M059J (cell line): ENCODE measurements around the gene SLC22A12. TPM values are rescaled to one million over a fixed set of nuclear protein-coding genes. Genes with fewer than 3 reads are reported as not detected.
A peak's percentile ranks its signal among the peaks of the same experiment; 100 is the strongest.

Experiments
- DNase-seq: peaks from one replicate; pipeline ENCODE4 v3.0.0-alpha.2; 2012; ENCODE audit warnings: low read depth
- total RNA-seq: library from RNA; depleted of rRNA; stranded (reverse); fragments of >200 nt; shearing (Covaris generic); gene quantifications from 2 replicates; pipeline ENCODE4 v1.2.3, GENCODE V29; 2014; rRNA removed

SLC22A12 gene
- total RNA-seq, 1 experiment from 2014 or later, result not detected

DNA sequence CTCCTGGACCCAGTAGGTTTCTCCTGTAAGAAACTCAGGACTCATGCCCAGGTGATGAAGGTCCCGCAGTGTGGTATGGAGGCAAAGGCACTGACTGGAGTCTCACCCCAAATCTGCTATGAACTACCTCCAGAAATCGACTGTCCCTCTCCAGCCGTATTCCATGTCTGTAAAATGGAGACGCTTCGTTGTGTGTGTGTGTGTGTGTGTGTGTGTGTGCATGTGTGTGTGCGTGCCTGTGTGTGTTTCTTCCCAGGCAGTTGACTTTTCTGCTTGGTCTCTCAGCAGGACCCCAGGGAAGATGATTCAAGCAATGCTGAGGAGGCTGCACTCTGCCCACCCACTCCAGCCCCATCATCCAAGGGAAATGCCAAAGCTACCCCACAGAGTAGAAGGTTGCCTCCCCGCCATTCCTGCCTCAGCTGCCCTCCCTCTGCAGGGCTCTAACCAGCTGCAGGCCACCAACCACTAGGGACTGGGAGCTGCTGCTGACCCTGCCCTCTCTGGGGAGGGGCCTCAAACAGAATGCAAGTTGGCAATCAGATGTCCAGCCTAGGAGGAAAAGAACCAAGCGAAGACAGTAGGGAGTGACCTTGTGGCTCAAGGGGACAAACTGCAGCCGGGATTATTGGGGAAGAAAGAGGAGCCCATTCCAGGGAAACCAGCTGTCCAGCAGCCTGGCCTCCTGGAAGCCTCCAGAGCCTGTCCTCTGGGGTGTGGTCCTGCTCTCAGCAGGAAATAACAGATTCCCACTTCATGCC is 56.2 kb downstream of the SLC22A12 start:
- no peak for DNase-seq

DNA sequence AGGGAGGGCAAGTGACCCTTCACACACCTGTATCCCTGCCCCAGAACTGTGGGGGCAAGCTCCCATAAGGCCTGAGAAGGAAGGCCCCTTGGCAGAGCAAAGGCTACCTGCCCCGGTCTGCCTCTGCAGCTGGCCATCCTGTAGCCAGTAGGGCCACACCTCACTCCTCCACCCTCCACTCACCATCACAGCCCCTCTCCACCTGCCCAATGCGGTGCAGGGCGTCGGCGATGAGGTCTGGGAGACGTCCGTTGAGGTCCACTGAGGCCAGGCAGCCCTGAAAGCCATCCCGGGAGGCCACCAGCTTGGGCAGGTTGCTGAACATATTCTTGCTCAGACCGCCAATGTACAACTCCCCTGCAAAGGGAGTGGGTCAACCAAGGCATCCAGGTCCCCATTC is 57.5 kb downstream of the SLC22A12 start:
- DNase-seq, result no peak

DNA sequence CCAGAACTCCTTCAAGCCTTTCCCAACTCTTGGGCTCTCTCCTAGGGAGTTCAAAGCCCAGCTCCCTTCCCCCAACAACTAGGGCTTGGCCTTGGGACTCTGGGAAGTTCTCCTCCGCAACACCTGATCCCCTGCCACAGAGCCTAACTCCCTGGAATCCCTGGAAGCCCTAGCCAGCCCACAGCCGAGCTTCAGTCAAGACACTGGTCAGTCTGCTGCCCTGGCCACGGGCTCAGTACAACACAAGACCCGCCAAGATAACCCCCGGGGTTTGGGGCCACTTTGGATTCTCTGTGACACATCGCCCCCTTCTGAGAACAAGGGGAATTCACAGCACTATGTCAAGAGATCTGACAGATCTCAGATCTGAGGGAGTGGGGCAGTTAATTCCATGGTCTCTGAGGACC is 58.3 kb downstream of the SLC22A12 start:
- peak; percentile 10 for DNase-seq

DNA sequence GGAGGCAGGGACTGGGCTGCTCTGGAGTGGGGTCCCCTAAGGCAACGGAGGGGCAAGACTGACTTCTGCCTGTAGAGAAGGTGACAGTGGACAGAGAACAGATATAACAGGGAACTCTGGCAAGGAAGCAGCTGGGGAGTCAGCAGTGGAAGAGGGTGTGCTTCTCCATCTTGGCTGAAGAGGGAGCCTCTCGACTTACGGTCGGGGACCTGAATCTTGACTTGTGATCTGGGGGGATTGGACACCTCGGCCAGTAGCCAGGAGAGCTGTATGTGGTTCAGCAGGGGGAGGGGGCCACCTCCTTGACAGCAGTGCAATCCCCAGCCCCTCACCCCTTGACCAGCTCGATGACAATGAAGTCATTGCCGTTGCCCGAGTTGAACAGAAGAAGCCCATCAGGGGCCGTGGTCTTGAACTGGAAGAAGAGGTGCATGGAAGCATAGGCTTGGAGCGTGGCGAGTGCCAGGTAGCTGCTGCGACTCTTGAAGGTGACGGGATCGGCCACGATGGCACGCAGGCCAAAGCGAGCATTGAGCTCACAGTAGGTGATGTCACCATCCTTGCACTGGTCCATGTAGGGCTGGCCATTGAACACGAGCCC is 60.0 kb downstream of the SLC22A12 start:
- peak; percentile 30 for DNase-seq

Other genes with a start within 250 kb of the SLC22A12 start
- 26.9 and 41.8 TPM in 2 replicates for gene RPS6KA4, start 232.1 kb upstream of the SLC22A12 start, total RNA-seq
- not detected in 2 replicates for gene SLC22A11, start 35.3 kb upstream of the SLC22A12 start, total RNA-seq
- gene NRXN2, start 132.0 kb downstream of the SLC22A12 start, total RNA-seq, result 0.12 TPM in 1 of 2 replicates, not detected in the other
- gene RASGRP2, start 152.9 kb downstream of the SLC22A12 start, total RNA-seq, result 0.42 TPM in 1 of 2 replicates, not detected in the other
- 0.05 and 0.10 TPM in 2 replicates for gene PYGM, start 168.8 kb downstream of the SLC22A12 start, total RNA-seq
- gene SF1, start 187.3 kb downstream of the SLC22A12 start, total RNA-seq, result 83.7 and 138 TPM in 2 replicates
- 11.2 and 23.3 TPM in 2 replicates for gene MAP4K2, start 212.0 kb downstream of the SLC22A12 start, total RNA-seq
- 7.0 and 18.6 TPM in 2 replicates for gene MEN1, start 219.3 kb downstream of the SLC22A12 start, total RNA-seq